ENCODE results near the gene EPHB1. TPM values are rescaled to one million over a fixed set of nuclear protein-coding genes. Genes with fewer than 3 reads are reported as not detected.

The EPHB1 gene
- total and polyA plus RNA-seq, 2 experiments from 2014 or later: 0.43 to 0.81 TPM

GRCh38 chr3:135091946-135092345 is 296.9 kb downstream of the EPHB1 start:
- no peak for DNase-seq
- TF ChIP-seq EZH2phosphoT487 (IDR thresholded peaks at IDR 0.05; ENCODE audit: insufficient read depth, low read depth): no peak
- no peak for TF ChIP-seq EZH2 (IDR thresholded peaks at IDR 0.05; ENCODE audit: insufficient read depth, poor library complexity, severe bottlenecking)
- H3K9me3 ChIP-seq (ENCODE audit: low read depth): no peaks in the 10 kb centered on the region
- no peaks in the 10 kb centered on the region for H3K9me2 ChIP-seq (ENCODE audit: insufficient read depth)
- H3K27me3 ChIP-seq (replicated peaks; ENCODE audit: insufficient read depth): no peaks in the 10 kb centered on the region
- no peak overlapping the region for H2AFZ ChIP-seq
- in situ Hi-C loops (cut with MboI): no loop called here
- H4K20me1 ChIP-seq (ENCODE audit: insufficient read depth): no peaks in the 10 kb centered on the region
- H3K27ac ChIP-seq: no peak overlapping the region
- H3K36me3 ChIP-seq (ENCODE audit: low read depth): no peaks in the 10 kb centered on the region
- H3K4me2 ChIP-seq (ENCODE audit: unreplicated experiment): no peak overlapping the region
- WGBS, 2 experiments (ENCODE audit: low coverage in 1 of 2, low lambda C conversion rate in 2 of 2, missing lambda C conversion rate in 2 of 2): 59 to 66% methylated on average over 5 of the region's 5 CpGs
- H3K79me2 ChIP-seq (ENCODE audit: insufficient read depth): no peaks in the 10 kb centered on the region
- no peaks in the 10 kb centered on the region for H3F3A ChIP-seq (ENCODE audit: insufficient read depth)
- H3K4me1 ChIP-seq (ENCODE audit: insufficient read depth): no peaks in the 10 kb centered on the region
- no peak overlapping the region for H3K4me3 ChIP-seq
- no peak overlapping the region for H3K9ac ChIP-seq

- in situ Hi-C loops (cut with MboI): no loop called here
- WGBS, 2 experiments (ENCODE audit: low coverage in 1 of 2, low lambda C conversion rate in 2 of 2, missing lambda C conversion rate in 2 of 2): 70 to 72% methylated on average over 4 of the region's 4 CpGs
- DNase-seq: no peak
These were observed 298.1 kb downstream of the EPHB1 start for GRCh38 chr3:135093121-135093520.

GRCh38 chr3:135097276-135097946 is 302.4 kb downstream of the EPHB1 start:
- Histone ChIP-seq H3K4me3 (no peak overlapping the region), H3K36me3 (ENCODE audit: low read depth) (no peaks in the 10 kb centered on the region), H3F3A (ENCODE audit: insufficient read depth) (no peaks in the 10 kb centered on the region), H3K4me1 (ENCODE audit: insufficient read depth) (no peaks in the 10 kb centered on the region), H3K27ac (no peak overlapping the region), H2AFZ (no peak overlapping the region), H3K9me3 (ENCODE audit: low read depth) (no peaks in the 10 kb centered on the region), H4K20me1 (ENCODE audit: insufficient read depth) (no peaks in the 10 kb centered on the region), H3K79me2 (ENCODE audit: insufficient read depth) (no peaks in the 10 kb centered on the region), H3K9ac (no peak overlapping the region), H3K27me3 (replicated peaks; ENCODE audit: insufficient read depth) (no peaks in the 10 kb centered on the region), H3K4me2 (ENCODE audit: unreplicated experiment) (no peak overlapping the region), H3K9me2 (ENCODE audit: insufficient read depth) (no peaks in the 10 kb centered on the region)
- in situ Hi-C loops (cut with MboI): no loop called here
- no peak for DNase-seq
- WGBS, 2 experiments (ENCODE audit: low coverage in 1 of 2, low lambda C conversion rate in 2 of 2, missing lambda C conversion rate in 2 of 2): 80 to 84% methylated on average over 5 of the region's 5 CpGs
- TF ChIP-seq EZH2 (IDR thresholded peaks at IDR 0.05; ENCODE audit: insufficient read depth, poor library complexity, severe bottlenecking): no peak
- no peak for TF ChIP-seq EZH2phosphoT487 (IDR thresholded peaks at IDR 0.05; ENCODE audit: insufficient read depth, low read depth)

More at GRCh38 chr3:135093121-135093520, 298.1 kb downstream of the EPHB1 start:
- Histone ChIP-seq H3K9ac (no peak overlapping the region), H4K20me1 (ENCODE audit: insufficient read depth) (no peaks in the 10 kb centered on the region), H3K27ac (no peak overlapping the region), H3K79me2 (ENCODE audit: insufficient read depth) (no peaks in the 10 kb centered on the region), H3K4me3 (no peak overlapping the region), H2AFZ (no peak overlapping the region), H3K4me1 (ENCODE audit: insufficient read depth) (no peaks in the 10 kb centered on the region), H3K9me2 (ENCODE audit: insufficient read depth) (no peaks in the 10 kb centered on the region), H3K27me3 (replicated peaks; ENCODE audit: insufficient read depth) (no peaks in the 10 kb centered on the region), H3K4me2 (ENCODE audit: unreplicated experiment) (no peak overlapping the region), H3K36me3 (ENCODE audit: low read depth) (no peaks in the 10 kb centered on the region), H3F3A (ENCODE audit: insufficient read depth) (no peaks in the 10 kb centered on the region), H3K9me3 (ENCODE audit: low read depth) (no peaks in the 10 kb centered on the region)
- TF ChIP-seq EZH2 (IDR thresholded peaks at IDR 0.05; ENCODE audit: insufficient read depth, poor library complexity, severe bottlenecking) (no peak), EZH2phosphoT487 (IDR thresholded peaks at IDR 0.05; ENCODE audit: insufficient read depth, low read depth) (no peak)

- H3K9ac ChIP-seq: no peak overlapping the region
- H3K79me2 ChIP-seq (ENCODE audit: insufficient read depth): no peaks in the 10 kb centered on the region
- no peaks in the 10 kb centered on the region for H3F3A ChIP-seq (ENCODE audit: insufficient read depth)
- H2AFZ ChIP-seq: no peak overlapping the region
- DNase-seq: no peak
- H3K27ac ChIP-seq: no peak overlapping the region
- TF ChIP-seq EZH2 (IDR thresholded peaks at IDR 0.05; ENCODE audit: insufficient read depth, poor library complexity, severe bottlenecking) (no peak), EZH2phosphoT487 (IDR thresholded peaks at IDR 0.05; ENCODE audit: insufficient read depth, low read depth) (no peak)
- in situ Hi-C loops (cut with MboI): no loop called here
- H3K9me3 ChIP-seq (ENCODE audit: low read depth): no peaks in the 10 kb centered on the region
- H4K20me1 ChIP-seq (ENCODE audit: insufficient read depth): no peaks in the 10 kb centered on the region
- H3K9me2 ChIP-seq (ENCODE audit: insufficient read depth): no peaks in the 10 kb centered on the region
- no peaks in the 10 kb centered on the region for H3K4me1 ChIP-seq (ENCODE audit: insufficient read depth)
- 68 to 77% methylated on average over 5 of the region's 5 CpGs for WGBS, 2 experiments (ENCODE audit: low coverage in 1 of 2, low lambda C conversion rate in 2 of 2, missing lambda C conversion rate in 2 of 2)
- no peaks in the 10 kb centered on the region for H3K27me3 ChIP-seq (replicated peaks; ENCODE audit: insufficient read depth)
- no peaks in the 10 kb centered on the region for H3K36me3 ChIP-seq (ENCODE audit: low read depth)
- H3K4me3 ChIP-seq: no peak overlapping the region
- H3K4me2 ChIP-seq (ENCODE audit: unreplicated experiment): no peak overlapping the region
These were observed 304.8 kb downstream of the EPHB1 start for GRCh38 chr3:135099734-135100355.
